Stimulated activated memory B cell treated with anti-CD40 and anti-IgM and Interleukin-4, amounts not matched to agents 10 μg/mL and 1 μg/mL and 100 μg/mL, for 72 hours (primary cell): ENCODE results near the gene HBM.
"Not testable (repeated sequence)": the region's sequence is repeated elsewhere in the genome, so short reads cannot be mapped to it uniquely, and the experiment has no call there.

Experiments used
- ATAC-seq: fragments of 150-1000 bp; cut with Tn5 transposase; 2 replicates; pipeline ENCODE4 v1.10.0; 2021
- H3K27ac Mint-ChIP-seq: one replicate; pipeline ENCODE4 v1.8.0; 2022; ENCODE audit warnings: mild to moderate bottlenecking, mixed read lengths
- H3K27me3 Mint-ChIP-seq: one replicate; pipeline ENCODE4 v1.8.0; 2022; ENCODE audit warnings: mixed read lengths
- H3K36me3 Mint-ChIP-seq: one replicate; pipeline ENCODE4 v1.8.0; 2022; ENCODE audit warnings: mixed read lengths
- H3K4me1 Mint-ChIP-seq: one replicate; pipeline ENCODE4 v1.8.0; 2022; ENCODE audit warnings: mixed read lengths
- H3K4me3 Mint-ChIP-seq: one replicate; pipeline ENCODE4 v1.8.0; 2022; ENCODE audit warnings: mild to moderate bottlenecking, moderate library complexity, mixed read lengths
- H3K9me3 Mint-ChIP-seq: one replicate; pipeline ENCODE4 v1.8.0; 2022; ENCODE audit warnings: mixed read lengths

The HBM gene

DNA sequence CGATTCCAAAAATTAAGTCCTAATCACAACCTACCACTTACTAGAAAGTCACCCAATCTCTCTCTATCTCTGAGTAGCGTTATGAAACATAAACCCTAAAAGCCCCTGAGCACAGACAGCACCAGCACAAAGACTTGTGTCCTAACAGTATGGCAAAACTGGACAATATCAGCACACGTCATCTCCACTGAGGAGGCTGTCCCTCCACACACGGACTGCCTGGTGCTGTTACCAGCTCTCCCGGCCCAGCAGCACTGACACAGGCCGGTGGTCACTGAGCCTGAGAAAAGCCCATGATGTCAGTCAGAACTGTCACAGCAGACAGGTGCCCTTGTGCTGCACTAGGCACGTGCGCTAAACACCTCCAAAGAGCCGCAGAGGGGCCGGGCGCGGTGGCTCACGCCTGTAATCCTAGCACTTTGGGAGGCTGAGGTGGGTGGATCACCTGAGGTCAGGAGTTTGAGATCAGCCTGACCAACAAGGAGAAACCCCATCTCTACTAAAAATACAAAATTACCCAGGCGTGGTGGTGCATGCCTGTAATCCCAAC, 45.9 kb downstream of the HBM start:
- H3K36me3 Mint-ChIP-seq = peaks cover 29% of the 10 kb centered on the region
- not testable (repeated sequence) for ATAC-seq, H3K9me3 Mint-ChIP-seq, H3K27ac Mint-ChIP-seq, H3K4me3 Mint-ChIP-seq, H3K27me3 Mint-ChIP-seq, H3K4me1 Mint-ChIP-seq

DNA sequence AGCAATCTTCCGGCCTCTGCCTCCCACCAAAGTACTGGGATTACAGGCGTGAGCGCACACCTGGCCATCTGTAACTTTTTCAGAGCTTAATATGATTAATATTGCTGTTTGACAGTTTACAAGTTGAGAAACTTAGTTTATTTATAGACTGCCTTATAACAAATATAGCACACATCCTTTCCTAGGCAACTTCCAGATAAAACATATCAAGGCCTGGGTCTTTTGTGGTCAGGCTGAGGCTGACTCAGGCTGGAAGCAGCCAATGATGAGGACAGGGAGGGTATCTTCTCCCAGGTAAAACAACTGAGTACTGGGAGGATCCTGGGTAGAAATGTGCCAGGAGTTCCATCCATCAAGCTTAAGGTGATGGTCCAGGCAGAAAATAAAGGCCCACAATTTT, 47.2 kb downstream of the HBM start:
- no peak for ATAC-seq
- Mint-ChIP-seq H3K27me3 (no peaks in the 10 kb centered on the region), H3K4me3 (no peak overlapping the region), H3K36me3 (peaks cover 25% of the 10 kb centered on the region), H3K27ac (no peak overlapping the region), H3K4me1 (peaks cover 4% of the 10 kb centered on the region), H3K9me3 (no peaks in the 10 kb centered on the region)
